HepG2 (cell line): ENCODE results near the gene DMKN. TPM values are rescaled to one million over a fixed set of nuclear protein-coding genes. Genes with fewer than 3 reads are reported as not detected.

ENCODE experiments used
- ATAC-seq: fragments of 200-7000 bp; cut with Tn5 transposase; 3 replicates; pipeline ENCODE4 v1.9.1; 2020; ENCODE audit warnings: mild to moderate bottlenecking, moderate library complexity
- BruUV-seq: library from RNA; stranded (reverse); fragments of 400-500 nt; replicated peaks from 2 replicates; lab custom pipeline; 2021; lab: Mats Ljungman, UMichigan
- CTCF ChIA-PET: fragments of 300-600 bp; formaldehyde crosslinking; extraction: SDS; loops from one replicate; lab custom pipeline; 2021; ENCODE audit warnings: low total read pairs, inconsistent platforms, low intra/inter-chr PET ratio; lab: Yijun Ruan, JAX
- POLR2A ChIA-PET: fragments of 350-600 bp; sonication (Branson Sonifier 250); formaldehyde crosslinking; loops from one replicate; lab custom pipeline; 2020; ENCODE audit warnings: antibody characterized with exemption, inconsistent platforms; lab: Yijun Ruan, JAX
- DNase-seq: peaks from one replicate; pipeline ENCODE4 v3.0.0-alpha.2; 2015; ENCODE audit warnings: low spot score
- FAIRE-seq: peaks from 3 replicates; lab custom pipeline; 2011; peaks lifted over from hg19 to GRCh38; lab: Jason Lieb, UNC
- H2AFZ ChIP-seq: one replicate; pipeline ENCODE4 v1.6.1; 2011; ENCODE audit warnings: low read length, inconsistent platforms
- H3K27ac ChIP-seq: fragments of 300-600 bp; 3 replicates; pipeline ENCODE4 v1.8.0; 2011; ENCODE audit warnings: mixed run types, mild to moderate bottlenecking, mixed read lengths, low read length, inconsistent platforms; ENCODE audit not compliant: insufficient read depth; ENCODE audit errors: extremely low read length
- H3K27me3 ChIP-seq, 2 experiments: fragments of 200-600 bp in 1 of 2; 2 replicates in 1 of 2; 3 replicates in 1 of 2; pipeline versions ENCODE4 v1.6.0 to v1.8.0; 2011; ENCODE audit warnings: low read length in 2 of 2, mild to moderate bottlenecking in 2 of 2, moderate library complexity in 2 of 2, inconsistent platforms in 1 of 2; ENCODE audit not compliant: insufficient read depth in 2 of 2, control insufficient read depth in 1 of 2
- H3K36me3 ChIP-seq, 2 experiments: fragments of 200-600 bp in 1 of 2; replicated peaks in 1 of 2; 2 replicates in 1 of 2; 3 replicates in 1 of 2; pipeline versions ENCODE4 v1.5.1 to v1.8.0; 2011; ENCODE audit warnings: low read length in 2 of 2, inconsistent platforms in 1 of 2; ENCODE audit not compliant: insufficient read depth in 2 of 2, control insufficient read depth in 1 of 2
- H3K4me1 ChIP-seq: 2 replicates; pipeline ENCODE4 v1.5.1; 2012; ENCODE audit warnings: low read length, inconsistent platforms; ENCODE audit not compliant: insufficient read depth
- H3K4me2 ChIP-seq: 2 replicates; pipeline ENCODE4 v1.6.0; 2011; ENCODE audit warnings: low read depth, low read length, inconsistent platforms
- H3K4me3 ChIP-seq, 3 experiments: fragments of 200-600 bp in 1 of 3; sonication (generic), shearing (Covaris generic) in 1 of 3; replicated peaks in 1 of 3; 2 replicates each; pipeline ENCODE4 v1.5.1; 2011 to 2016; ENCODE audit warnings: low read length in 3 of 3, inconsistent platforms in 2 of 3, low read depth in 2 of 3, mild to moderate bottlenecking in 2 of 3, control low read depth in 1 of 3, mixed read lengths in 1 of 3; ENCODE audit not compliant: insufficient read depth in 1 of 3
- H3K79me2 ChIP-seq: one replicate; pipeline ENCODE4 v1.6.1; 2011; ENCODE audit warnings: low read length, inconsistent platforms; ENCODE audit not compliant: insufficient read depth
- H3K9ac ChIP-seq: 2 replicates; pipeline ENCODE4 v1.6.0; 2011; ENCODE audit warnings: mild to moderate bottlenecking, low read depth, low read length, inconsistent platforms; ENCODE audit not compliant: insufficient read depth
- H3K9me3 ChIP-seq: 2 replicates; pipeline ENCODE4 v1.5.1; 2012; ENCODE audit warnings: mild to moderate bottlenecking, low read length
- H4K20me1 ChIP-seq: 2 replicates; pipeline ENCODE4 v1.6.0; 2011; ENCODE audit warnings: inconsistent platforms, mild to moderate bottlenecking, low read length, moderate library complexity; ENCODE audit not compliant: insufficient read depth
- ATF7-NPFF ChIP-seq: sonication (generic); formaldehyde crosslinking; IDR thresholded peaks from 2 replicates; pipeline ENCODE4 v1.8.1; 2023; ENCODE audit warnings: mild to moderate bottlenecking, low read depth, missing genetic modification reagents, moderate library complexity
- CCAR2 ChIP-seq: fragments of 200-400 bp; formaldehyde crosslinking; optimal IDR thresholded peaks from 2 replicates; pipeline ENCODE3; 2018; ENCODE audit warnings: low read depth, mild to moderate bottlenecking, low read length, moderate library complexity
- GATAD1 ChIP-seq: IDR thresholded peaks from 2 replicates; pipeline ENCODE4 v1.6.1; 2016; ENCODE audit warnings: missing genetic modification reagents, missing compliant biosample characterization
- GTF2F1 ChIP-seq: fragments of 150-350 bp; IDR thresholded peaks from 2 replicates; pipeline ENCODE4 v1.6.1; 2014; ENCODE audit warnings: low read length
- HMGA1 ChIP-seq: sonication (generic); formaldehyde crosslinking; conservative IDR thresholded peaks from 2 replicates; pipeline ENCODE4 v1.4.0; 2020; ENCODE audit warnings: missing genetic modification reagents
- KDM5B ChIP-seq: sonication (generic); formaldehyde crosslinking; IDR thresholded peaks from 2 replicates; pipeline ENCODE4 v1.4.0; 2020; ENCODE audit warnings: missing genetic modification reagents, mild to moderate bottlenecking, borderline replicate concordance
- KLF16 ChIP-seq, 2 experiments: sonication (generic) in 1 of 2; formaldehyde crosslinking in 1 of 2; IDR thresholded peaks; 2 replicates each; pipeline versions ENCODE4 v1.6.1 to v1.8.0; 2016 to 2023; ENCODE audit warnings: missing genetic modification reagents in 2 of 2, missing compliant biosample characterization in 1 of 2
- NFKB2 ChIP-seq: sonication (generic); formaldehyde crosslinking; IDR thresholded peaks from 2 replicates; pipeline ENCODE4 v1.4.0; 2020; ENCODE audit warnings: missing genetic modification reagents, borderline replicate concordance
- NRL ChIP-seq: sonication (generic); formaldehyde crosslinking; IDR thresholded peaks from 2 replicates; pipeline ENCODE4 v1.5.0; 2020; ENCODE audit warnings: missing genetic modification reagents, mild to moderate bottlenecking, moderate library complexity, borderline replicate concordance
- POLR2AphosphoS5 ChIP-seq: IDR thresholded peaks from 2 replicates; pipeline ENCODE4 v1.6.1; 2012; ENCODE audit warnings: low read depth, low read length
- TCF7L2 ChIP-seq: IDR thresholded peaks from 2 replicates; pipeline ENCODE4 v1.6.1; 2011; ENCODE audit warnings: mild to moderate bottlenecking, low read depth, low read length, moderate library complexity
- THAP11 ChIP-seq: IDR thresholded peaks from 2 replicates; pipeline ENCODE4 v1.6.1; 2016; ENCODE audit warnings: missing biosample characterization, missing genetic modification reagents
- ZNF747 ChIP-seq: sonication (generic); formaldehyde crosslinking; IDR thresholded peaks from 2 replicates; pipeline ENCODE4 v1.8.1; 2023; ENCODE audit warnings: missing genetic modification reagents, mild to moderate bottlenecking, borderline replicate concordance
- ZNF75D ChIP-seq: sonication (generic); formaldehyde crosslinking; IDR thresholded peaks from 2 replicates; pipeline ENCODE4 v1.8.1; 2023; ENCODE audit warnings: missing genetic modification reagents, mild to moderate bottlenecking, borderline replicate concordance
- ZNF761 ChIP-seq: sonication (generic); formaldehyde crosslinking; conservative IDR thresholded peaks from 2 replicates; pipeline ENCODE4 v1.4.0; 2020; ENCODE audit warnings: mild to moderate bottlenecking, missing genetic modification reagents
- ZNF768 ChIP-seq: sonication (generic); formaldehyde crosslinking; IDR thresholded peaks from 2 replicates; pipeline ENCODE4 v1.4.0; 2020; ENCODE audit warnings: missing genetic modification reagents
- WGBS: methylation state at CpG from one replicate; pipeline ENCODE4 v1.1.6; 2017; ENCODE audit warnings: low lambda C conversion rate; 5-methylcytosine and 5-hydroxymethylcytosine counted together
- in situ Hi-C: cut with HindIII; loops from 2 replicates; pipeline ENCODE4 v1.10.0; 2017; ENCODE audit warnings: low pct_unique_long_range_greater_than_20kb; ENCODE audit not compliant: extremely low pct_ligation_motif_present
- intact Hi-C: fragments of 100-400 bp; cut with micrococcal nuclease; formaldehyde crosslinking; loops from one replicate; pipeline ENCODE4 v1.10.0; 2022; ENCODE audit not compliant: unreplicated experiment
- polyA plus RNA-seq, 8 experiments: library from polyadenylated mRNA; depleted of rRNA in 3 of 8; stranded (reverse) in 7 of 8; unstranded in 1 of 8; fragments of >200 nt; fragmentation: Illumina TruSeq in 4 of 8; extraction: Trizol in 4 of 8; gene quantifications; 2 replicates each; pipeline versions ENCODE4 v1.2.1 to v1.2.3, GENCODE V29; 2011 to 2016; ENCODE audit warnings: low read depth in 4 of 8, missing spikeins in 1 of 8, mixed read lengths in 1 of 8; ENCODE audit not compliant: insufficient read depth in 1 of 8
- total RNA-seq, 5 experiments: library from RNA; depleted of rRNA; stranded (reverse); fragments of >200 nt; fragmentation: Illumina TruSeq; extraction: Trizol; gene quantifications; 2 replicates each; pipeline ENCODE4 v1.2.3, GENCODE V29; 2016; ENCODE audit warnings: low read depth in 1 of 5
- TF ChIP-seq, protein P1 (sequence below): sonication (generic); formaldehyde crosslinking; IDR thresholded peaks from 2 replicates; pipeline ENCODE4 v1.4.0; 2020; ENCODE audit warnings: missing genetic modification reagents
- TF ChIP-seq, protein P2 (sequence below): IDR thresholded peaks from 2 replicates; pipeline ENCODE4 v1.6.1; 2018; ENCODE audit warnings: missing genetic modification reagents
- TF ChIP-seq, protein P3 (sequence below): sonication (generic); formaldehyde crosslinking; IDR thresholded peaks from 2 replicates; pipeline ENCODE4 v1.8.0; 2022; ENCODE audit warnings: missing genetic modification reagents, mild to moderate bottlenecking, inconsistent platforms, borderline replicate concordance
- TF ChIP-seq, protein P4 (sequence below): sonication (generic); formaldehyde crosslinking; IDR thresholded peaks from 2 replicates; pipeline ENCODE4 v1.5.1; 2020; ENCODE audit warnings: mild to moderate bottlenecking, missing genetic modification reagents, moderate library complexity

DMKN gene
- total and polyA plus RNA-seq, 2 of the 13 experiments (the other 11 are each of a cell fraction or from before 2014, with no cell fraction given), result 50.8 to 57.1 TPM

DNA sequence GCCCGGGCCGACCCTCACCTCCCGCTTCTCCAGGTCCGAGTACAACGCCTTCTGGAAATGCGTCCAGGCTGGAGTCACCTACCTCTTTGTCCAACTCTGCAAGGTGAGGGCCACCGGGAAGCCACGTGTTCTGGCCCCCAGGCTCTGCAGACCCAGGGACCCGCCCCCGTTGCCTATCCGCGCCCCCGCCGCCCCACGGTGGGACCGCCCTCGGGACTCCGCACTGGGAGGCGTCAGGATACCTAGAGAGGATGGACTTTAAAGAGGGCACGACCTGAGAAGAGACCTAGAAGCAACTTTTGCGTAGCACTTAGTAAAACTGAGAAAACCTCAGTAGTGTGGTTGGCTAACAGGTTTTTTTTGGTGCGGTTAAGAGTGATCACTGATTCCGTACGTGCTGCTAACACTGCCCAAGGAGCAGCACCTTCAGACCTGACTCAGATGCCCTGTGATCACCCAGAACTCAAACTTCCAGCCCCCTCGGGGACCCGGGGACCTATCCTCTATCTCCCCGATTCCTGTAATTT is 32.5 kb upstream of the DMKN start:
- intact Hi-C loops (loop anchor here (1.0 kb wide), 1 partner anchor 36 kb away; no protein-coding TSS in a partner anchor), in situ Hi-C loops (loop anchor here (5.0 kb wide), 2 partner anchors 96 to 171 kb away; partner anchors contain the start of genes ETV2 and KMT2B)
- peak overlapping the region; percentile 89 to 96 (median 92) for H3K4me3 ChIP-seq
- 3% methylated on average over 7 of the region's 27 CpGs for WGBS
- H3K4me2 ChIP-seq, result peak overlapping the region; percentile 87
- ChIA-PET CTCF (no interaction called here), POLR2A (no interaction called here)
- FAIRE-seq, result no peak
- BruUV-seq, result no TSS peak
- no peak overlapping the region for H2AFZ ChIP-seq
- H3K27ac ChIP-seq, result peak overlapping the region; percentile 66
- H3K27me3 ChIP-seq, result no peaks in the 10 kb centered on the region; a peak in 1 of 5 replicates
- no peaks in the 10 kb centered on the region for H4K20me1 ChIP-seq
- H3K36me3 ChIP-seq, result peaks cover 0 to 3% of the 10 kb centered on the region in 2 experiments; a peak in 3 of 5 replicates
- no peak for DNase-seq
- H3K4me1 ChIP-seq, result peaks cover 43% of the 10 kb centered on the region
- ATAC-seq, result peak; percentile 53
- H3K9ac ChIP-seq, result peak overlapping the region; percentile 88
- peaks cover 25% of the 10 kb centered on the region for H3K79me2 ChIP-seq
- H3K9me3 ChIP-seq, result no peaks in the 10 kb centered on the region
- TF ChIP-seq GTF2F1 (no peak), GATAD1 (CRISPR knock-in tag) (no peak), ZNF761 (CRISPR knock-in tag) (no peak), THAP11 (CRISPR knock-in tag) (no peak), ATF7-NPFF (CRISPR knock-in tag) (no peak), ZNF75D (CRISPR knock-in tag) (no peak), KDM5B (CRISPR knock-in tag) (peak; percentile 5; the same call in 1 of the 2 replicates), ZNF768 (CRISPR knock-in tag) (no peak), KLF16 (CRISPR knock-in tag; IDR thresholded peaks at IDR 0.05) (no peak), TCF7L2 (no peak), ZNF747 (CRISPR knock-in tag) (no peak), HMGA1 (CRISPR knock-in tag) (no peak), NFKB2 (no peak), POLR2AphosphoS5 (no peak), CCAR2 (no peak), NRL (CRISPR knock-in tag) (no peak)
- TF ChIP-seq, protein P1, sequence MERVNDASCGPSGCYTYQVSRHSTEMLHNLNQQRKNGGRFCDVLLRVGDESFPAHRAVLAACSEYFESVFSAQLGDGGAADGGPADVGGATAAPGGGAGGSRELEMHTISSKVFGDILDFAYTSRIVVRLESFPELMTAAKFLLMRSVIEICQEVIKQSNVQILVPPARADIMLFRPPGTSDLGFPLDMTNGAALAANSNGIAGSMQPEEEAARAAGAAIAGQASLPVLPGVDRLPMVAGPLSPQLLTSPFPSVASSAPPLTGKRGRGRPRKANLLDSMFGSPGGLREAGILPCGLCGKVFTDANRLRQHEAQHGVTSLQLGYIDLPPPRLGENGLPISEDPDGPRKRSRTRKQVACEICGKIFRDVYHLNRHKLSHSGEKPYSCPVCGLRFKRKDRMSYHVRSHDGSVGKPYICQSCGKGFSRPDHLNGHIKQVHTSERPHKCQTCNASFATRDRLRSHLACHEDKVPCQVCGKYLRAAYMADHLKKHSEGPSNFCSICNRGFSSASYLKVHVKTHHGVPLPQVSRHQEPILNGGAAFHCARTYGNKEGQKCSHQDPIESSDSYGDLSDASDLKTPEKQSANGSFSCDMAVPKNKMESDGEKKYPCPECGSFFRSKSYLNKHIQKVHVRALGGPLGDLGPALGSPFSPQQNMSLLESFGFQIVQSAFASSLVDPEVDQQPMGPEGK (CRISPR knock-in tag), result peak; percentile 75
- TF ChIP-seq, protein P2, sequence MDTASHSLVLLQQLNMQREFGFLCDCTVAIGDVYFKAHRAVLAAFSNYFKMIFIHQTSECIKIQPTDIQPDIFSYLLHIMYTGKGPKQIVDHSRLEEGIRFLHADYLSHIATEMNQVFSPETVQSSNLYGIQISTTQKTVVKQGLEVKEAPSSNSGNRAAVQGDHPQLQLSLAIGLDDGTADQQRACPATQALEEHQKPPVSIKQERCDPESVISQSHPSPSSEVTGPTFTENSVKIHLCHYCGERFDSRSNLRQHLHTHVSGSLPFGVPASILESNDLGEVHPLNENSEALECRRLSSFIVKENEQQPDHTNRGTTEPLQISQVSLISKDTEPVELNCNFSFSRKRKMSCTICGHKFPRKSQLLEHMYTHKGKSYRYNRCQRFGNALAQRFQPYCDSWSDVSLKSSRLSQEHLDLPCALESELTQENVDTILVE (CRISPR knock-in tag), result no peak
- TF ChIP-seq, protein P3, sequence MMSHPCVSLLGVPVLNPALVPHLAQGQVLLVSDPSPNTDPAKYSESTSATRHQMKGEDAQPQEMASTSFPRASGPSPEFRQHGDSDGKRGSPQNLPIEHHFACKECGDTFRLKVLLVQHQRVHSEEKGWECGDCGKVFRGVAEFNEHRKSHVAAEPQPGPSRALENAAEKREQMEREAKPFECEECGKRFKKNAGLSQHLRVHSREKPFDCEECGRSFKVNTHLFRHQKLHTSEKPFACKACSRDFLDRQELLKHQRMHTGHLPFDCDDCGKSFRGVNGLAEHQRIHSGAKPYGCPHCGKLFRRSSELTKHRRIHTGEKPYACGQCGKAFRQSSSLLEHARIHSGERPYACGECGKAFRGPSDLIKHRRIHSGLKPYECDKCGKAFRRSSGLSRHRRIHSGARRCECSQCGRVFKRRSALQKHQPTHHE (CRISPR knock-in tag), result no peak
- TF ChIP-seq, protein P4, sequence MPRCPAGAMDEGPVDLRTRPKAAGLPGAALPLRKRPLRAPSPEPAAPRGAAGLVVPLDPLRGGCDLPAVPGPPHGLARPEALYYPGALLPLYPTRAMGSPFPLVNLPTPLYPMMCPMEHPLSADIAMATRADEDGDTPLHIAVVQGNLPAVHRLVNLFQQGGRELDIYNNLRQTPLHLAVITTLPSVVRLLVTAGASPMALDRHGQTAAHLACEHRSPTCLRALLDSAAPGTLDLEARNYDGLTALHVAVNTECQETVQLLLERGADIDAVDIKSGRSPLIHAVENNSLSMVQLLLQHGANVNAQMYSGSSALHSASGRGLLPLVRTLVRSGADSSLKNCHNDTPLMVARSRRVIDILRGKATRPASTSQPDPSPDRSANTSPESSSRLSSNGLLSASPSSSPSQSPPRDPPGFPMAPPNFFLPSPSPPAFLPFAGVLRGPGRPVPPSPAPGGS (CRISPR knock-in tag), result no peak
